Small intestine (tissue), 7 donors: ENCODE results near the gene ARHGAP15. TPM values are rescaled to one million over a fixed set of nuclear protein-coding genes. Genes with fewer than 3 reads are reported as not detected.

Experiments used
- DNase-seq, 2 donors: peaks; one replicate each; pipeline versions ENCODE4 v3.0.0 to v3.0.0-alpha.2; 2013
- FAIRE-seq: peaks from 2 replicates; lab custom pipeline; 2012; peaks lifted over from hg19 to GRCh38; lab: Jason Lieb, UNC
- H3K27ac ChIP-seq, 3 donors: one replicate each; pipeline ENCODE4 v1.5.1; 2013; ENCODE audit warnings: low read length in 2 of 3, mild to moderate bottlenecking in 2 of 3, control low read depth in 1 of 3, inconsistent platforms in 1 of 3, low read depth in 1 of 3, moderate library complexity in 1 of 3
- H3K27me3 ChIP-seq, 3 donors: one replicate each; pipeline ENCODE4 v1.6.1; 2013; ENCODE audit warnings: low read length in 3 of 3, inconsistent platforms in 1 of 3; ENCODE audit not compliant: control insufficient read depth in 3 of 3, insufficient read depth in 3 of 3
- H3K36me3 ChIP-seq, 3 donors: one replicate each; pipeline ENCODE4 v1.6.1; 2013; ENCODE audit warnings: low read length in 3 of 3, inconsistent platforms in 1 of 3, low read depth in 1 of 3, mild to moderate bottlenecking in 1 of 3, moderate library complexity in 1 of 3; ENCODE audit not compliant: control insufficient read depth in 3 of 3, insufficient read depth in 2 of 3
- H3K4me1 ChIP-seq, 3 donors: one replicate each; pipeline ENCODE4 v1.6.1; 2013; ENCODE audit warnings: low read length in 2 of 3, inconsistent platforms in 1 of 3, low read depth in 1 of 3, mild to moderate bottlenecking in 1 of 3, moderate library complexity in 1 of 3; ENCODE audit not compliant: control insufficient read depth in 3 of 3, insufficient read depth in 2 of 3
- H3K4me3 ChIP-seq, 3 donors: one replicate each; pipeline ENCODE4 v1.5.1; 2013; ENCODE audit warnings: low read length in 3 of 3, control low read depth in 1 of 3, inconsistent platforms in 1 of 3, low read depth in 1 of 3, mild to moderate bottlenecking in 1 of 3, moderate library complexity in 1 of 3
- H3K9me3 ChIP-seq, 2 donors: one replicate each; pipeline ENCODE4 v1.6.1; 2013; ENCODE audit warnings: low read depth in 1 of 2, low read length in 1 of 2; ENCODE audit not compliant: control insufficient read depth in 2 of 2, insufficient read depth in 1 of 2
- WGBS, 3 donors: extraction: QIAGEN DNeasy Blood & Tissue Kit; methylation state at CpG; one replicate each; pipeline ENCODE4 v1.1.7; 2013; 5-methylcytosine and 5-hydroxymethylcytosine counted together
- polyA plus RNA-seq, 4 donors: library from polyadenylated mRNA; stranded (reverse) in 3 of 4; unstranded in 1 of 4; fragments of 200-250 nt in 3 of 4; fragments of 120-200 nt in 1 of 4; gene quantifications; one replicate each; pipeline versions ENCODE4 v1.2.1 to v1.2.3, GENCODE V29; 2013
- donor health status: healthy with polysubstance abuse.
- donor health status: control.
- donor health status: control.
- donor health status: Bipolar disorder and iron deficiency.
- donor health status: healthy.

ARHGAP15 gene
- polyA plus RNA-seq, 4 donors = 0.67 to 18.2 (median 10.1) TPM

DNA sequence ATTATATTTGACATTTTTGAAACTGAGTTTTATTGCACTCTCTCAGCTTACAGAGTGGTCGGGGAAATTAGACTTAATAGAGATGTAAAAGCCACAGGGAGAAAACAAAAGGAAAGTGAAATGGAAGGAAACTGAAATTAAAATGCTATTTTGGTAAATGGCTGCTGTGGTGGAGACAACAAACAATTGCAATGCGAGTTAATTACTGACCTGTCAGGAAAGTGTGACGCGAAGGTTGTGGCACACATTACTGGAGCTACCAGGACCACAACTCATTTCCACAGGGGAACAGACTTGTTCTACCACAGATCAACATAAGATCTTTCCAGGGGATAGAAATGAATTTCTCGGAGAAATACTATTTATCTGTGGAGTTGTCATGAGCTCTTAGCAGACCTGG, 19.5 kb downstream of the ARHGAP15 start:
- no peaks in the 10 kb centered on the region for H3K27me3 ChIP-seq
- H3K4me3 ChIP-seq = no peak overlapping the region
- no peak for DNase-seq
- H3K4me1 ChIP-seq = no peaks in the 10 kb centered on the region
- H3K27ac ChIP-seq = no peak overlapping the region
- FAIRE-seq = no peak
- 67 to 76% (median 70%) methylated on average over 5 of the region's 5 CpGs for WGBS, 3 donors
- H3K9me3 ChIP-seq = no peaks in the 10 kb centered on the region
- H3K36me3 ChIP-seq = no peaks in the 10 kb centered on the region

DNA sequence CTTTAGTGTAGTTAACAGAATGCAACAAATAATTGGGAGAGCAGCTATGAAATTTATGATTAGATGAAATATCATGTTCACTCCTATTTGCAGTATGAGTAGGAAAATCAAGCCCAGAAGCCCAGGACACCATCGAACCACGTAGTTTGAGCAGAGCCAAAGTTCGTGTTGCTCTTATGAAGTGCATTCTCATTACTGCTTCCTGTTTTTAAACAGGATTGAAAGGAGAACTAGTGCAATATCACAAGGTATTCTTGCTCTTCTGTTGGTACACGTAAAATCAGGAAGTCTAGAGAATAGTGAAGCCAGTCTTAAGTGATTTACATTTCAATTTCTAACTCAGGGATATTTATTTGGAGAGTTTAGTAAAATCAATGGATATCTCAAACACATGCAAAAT, 21.1 kb downstream of the ARHGAP15 start:
- DNase-seq = no peak
- WGBS, 3 donors = 62 to 72% (median 63%) methylated on average over 4 of the region's 4 CpGs
- Histone ChIP-seq H3K4me1 (no peaks in the 10 kb centered on the region), H3K4me3 (no peak overlapping the region), H3K27me3 (no peaks in the 10 kb centered on the region), H3K27ac (no peak overlapping the region), H3K36me3 (no peaks in the 10 kb centered on the region), H3K9me3 (no peaks in the 10 kb centered on the region)
- no peak for FAIRE-seq

DNA sequence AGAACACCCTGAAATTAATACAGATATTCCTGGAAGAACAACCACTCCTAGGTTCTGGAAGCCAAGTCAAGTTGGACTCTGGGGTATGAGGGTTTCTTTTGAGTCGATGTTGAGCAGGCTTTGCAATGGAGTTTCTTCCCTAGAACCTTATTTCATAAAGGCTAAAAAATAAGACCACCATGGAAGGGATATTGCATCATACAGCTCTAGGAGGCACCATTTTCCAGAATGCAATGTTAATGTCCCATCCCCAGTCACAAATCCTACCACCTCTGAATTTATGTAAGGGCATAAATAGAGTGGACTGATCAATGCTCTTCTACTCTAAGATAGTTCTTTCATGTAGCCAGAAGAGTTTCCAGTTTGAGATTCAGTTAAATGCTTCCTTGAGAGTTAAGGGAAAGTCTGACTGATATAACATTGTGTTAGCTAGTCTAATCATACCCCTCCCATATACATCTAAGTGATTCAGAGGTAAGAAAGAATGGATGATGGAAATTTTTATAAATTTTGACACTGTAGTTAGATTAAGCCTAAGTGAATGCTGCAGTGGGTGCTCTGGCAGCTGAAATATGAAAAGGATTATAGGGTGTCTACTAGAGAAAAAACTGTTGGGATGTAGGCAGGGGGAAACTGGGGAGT, 22.0 kb downstream of the ARHGAP15 start:
- H3K4me3 ChIP-seq = no peak overlapping the region
- no peaks in the 10 kb centered on the region for H3K27me3 ChIP-seq
- no peak for DNase-seq
- no peak for FAIRE-seq
- H3K9me3 ChIP-seq = no peaks in the 10 kb centered on the region
- no peaks in the 10 kb centered on the region for H3K36me3 ChIP-seq
- no peaks in the 10 kb centered on the region for H3K4me1 ChIP-seq
- H3K27ac ChIP-seq = no peak overlapping the region
- WGBS, 3 donors = 84 to 96% (median 88%) methylated on average over 1 of the region's 1 CpG

DNA sequence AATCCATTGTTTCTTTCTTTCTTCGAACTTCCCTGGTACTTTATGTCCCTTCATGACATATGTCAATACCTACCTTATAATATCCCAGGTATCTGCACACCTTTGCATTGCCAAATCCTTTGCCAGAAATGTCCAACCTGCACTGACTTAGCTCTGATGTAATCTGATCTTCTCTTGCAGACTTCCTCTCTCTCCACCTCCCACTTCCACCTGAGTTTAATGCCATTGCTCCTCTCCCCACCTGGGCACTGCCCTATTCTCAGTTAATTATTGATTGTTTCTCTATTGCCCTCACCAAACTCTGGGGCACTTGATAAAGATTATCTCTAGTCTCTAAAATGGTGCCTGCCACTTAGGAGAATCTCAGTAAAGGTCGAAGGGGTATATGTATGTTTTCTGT, 23.0 kb downstream of the ARHGAP15 start:
- H3K27ac ChIP-seq = no peak overlapping the region
- WGBS, 3 donors = 56 to 77% (median 59%) methylated on average over 2 of the region's 2 CpGs
- H3K9me3 ChIP-seq = no peaks in the 10 kb centered on the region
- no peak for FAIRE-seq
- no peak for DNase-seq
- H3K4me1 ChIP-seq = no peaks in the 10 kb centered on the region
- no peak overlapping the region for H3K4me3 ChIP-seq
- no peaks in the 10 kb centered on the region for H3K27me3 ChIP-seq
- no peaks in the 10 kb centered on the region for H3K36me3 ChIP-seq

DNA sequence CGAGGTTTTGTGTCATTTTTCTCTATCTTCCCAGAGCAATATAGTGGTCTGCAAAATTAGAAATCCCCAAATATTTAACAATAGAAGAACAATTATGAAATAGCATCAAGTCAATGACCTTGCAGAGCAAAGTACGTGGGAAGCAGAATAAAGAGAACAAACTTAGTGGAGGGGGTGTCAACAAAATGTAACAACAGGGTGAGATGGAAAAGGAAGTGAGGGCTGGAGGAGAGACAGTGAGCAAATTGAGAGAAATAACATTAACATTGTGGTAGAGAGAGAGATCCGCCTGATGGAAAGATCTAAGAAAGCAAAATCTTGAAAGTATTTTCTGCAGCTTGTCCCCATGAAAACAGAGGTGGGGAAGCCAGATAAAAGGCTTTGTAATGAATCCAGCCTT, 23.4 kb downstream of the ARHGAP15 start:
- no peaks in the 10 kb centered on the region for H3K9me3 ChIP-seq
- no peak overlapping the region for H3K4me3 ChIP-seq
- WGBS, 3 donors = 54 to 71% (median 70%) methylated on average over 3 of the region's 3 CpGs
- H3K36me3 ChIP-seq = no peaks in the 10 kb centered on the region
- no peaks in the 10 kb centered on the region for H3K27me3 ChIP-seq
- no peak for FAIRE-seq
- no peak for DNase-seq
- H3K27ac ChIP-seq = no peak overlapping the region
- no peaks in the 10 kb centered on the region for H3K4me1 ChIP-seq

DNA sequence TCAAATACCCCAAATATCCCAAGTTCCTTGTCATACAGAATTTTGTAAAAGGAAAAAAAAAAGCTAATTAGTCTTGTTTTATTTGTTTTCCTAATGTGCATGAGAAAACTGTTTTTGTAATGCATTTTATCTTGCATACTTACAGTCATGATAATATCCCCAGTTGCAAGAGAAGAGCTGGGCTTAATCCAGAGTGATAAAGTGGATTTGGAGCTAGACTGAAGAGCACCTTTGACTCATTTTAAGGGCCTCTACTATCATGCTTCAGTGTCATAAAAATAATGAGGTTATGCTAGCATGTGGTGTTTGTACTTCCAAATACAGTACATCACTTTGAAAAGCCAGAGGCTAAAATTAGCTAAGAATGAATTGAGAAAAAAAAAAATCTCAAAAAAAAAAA, 26.4 kb downstream of the ARHGAP15 start:
- DNase-seq (no peak), FAIRE-seq (no peak)
- Histone ChIP-seq H3K9me3 (no peaks in the 10 kb centered on the region), H3K36me3 (no peaks in the 10 kb centered on the region), H3K27ac (no peak overlapping the region), H3K27me3 (no peaks in the 10 kb centered on the region), H3K4me3 (no peak overlapping the region), H3K4me1 (no peaks in the 10 kb centered on the region)

DNA sequence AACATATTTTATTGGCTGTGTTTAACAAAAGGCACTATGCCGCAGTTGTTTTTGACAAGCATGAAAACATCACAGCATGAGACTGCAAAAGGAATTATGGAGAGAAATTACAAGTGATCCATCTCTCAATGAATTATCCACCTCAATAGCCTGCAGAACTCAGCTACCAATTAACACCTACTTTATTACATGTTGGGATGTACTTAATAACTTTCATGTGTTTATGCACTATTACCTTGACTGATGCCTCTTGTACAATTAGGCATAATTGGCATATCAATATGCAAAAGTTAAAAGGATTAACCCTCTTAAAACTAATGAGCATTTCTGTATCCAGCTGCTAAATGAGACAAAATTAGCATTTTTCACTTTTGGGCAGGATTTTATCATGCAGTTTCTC, 27.8 kb downstream of the ARHGAP15 start:
- no peaks in the 10 kb centered on the region for H3K36me3 ChIP-seq
- H3K27me3 ChIP-seq = no peaks in the 10 kb centered on the region
- 85 to 92% (median 91%) methylated on average over 1 of the region's 1 CpG for WGBS, 3 donors
- no peaks in the 10 kb centered on the region for H3K4me1 ChIP-seq
- DNase-seq (no peak), FAIRE-seq (no peak)
- no peaks in the 10 kb centered on the region for H3K9me3 ChIP-seq
- no peak overlapping the region for H3K27ac ChIP-seq
- no peak overlapping the region for H3K4me3 ChIP-seq

DNA sequence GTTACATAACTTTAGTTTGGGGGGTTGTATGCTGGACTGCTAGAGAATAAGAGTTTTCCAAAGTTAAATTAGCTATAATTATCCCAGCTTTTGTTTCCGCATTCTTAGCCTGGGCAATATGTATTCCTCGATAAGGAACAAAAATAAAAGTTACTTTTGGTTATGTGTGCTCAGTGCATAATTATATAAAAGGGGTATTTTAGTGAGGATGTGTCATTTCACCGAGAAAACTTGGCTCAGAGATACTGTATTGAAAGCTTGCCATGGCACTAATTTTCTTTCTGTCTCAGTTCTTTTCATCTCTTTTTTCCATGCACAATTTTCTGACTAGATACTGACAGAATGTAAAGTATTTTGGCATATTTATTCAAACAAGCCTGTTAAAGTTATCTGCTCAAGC, 28.2 kb downstream of the ARHGAP15 start:
- H3K36me3 ChIP-seq = no peaks in the 10 kb centered on the region
- 76 to 85% (median 81%) methylated on average over 3 of the region's 3 CpGs for WGBS, 3 donors
- no peak overlapping the region for H3K4me3 ChIP-seq
- no peaks in the 10 kb centered on the region for H3K4me1 ChIP-seq
- no peaks in the 10 kb centered on the region for H3K27me3 ChIP-seq
- FAIRE-seq = no peak
- DNase-seq = no peak
- H3K27ac ChIP-seq = no peak overlapping the region
- H3K9me3 ChIP-seq = no peaks in the 10 kb centered on the region

DNA sequence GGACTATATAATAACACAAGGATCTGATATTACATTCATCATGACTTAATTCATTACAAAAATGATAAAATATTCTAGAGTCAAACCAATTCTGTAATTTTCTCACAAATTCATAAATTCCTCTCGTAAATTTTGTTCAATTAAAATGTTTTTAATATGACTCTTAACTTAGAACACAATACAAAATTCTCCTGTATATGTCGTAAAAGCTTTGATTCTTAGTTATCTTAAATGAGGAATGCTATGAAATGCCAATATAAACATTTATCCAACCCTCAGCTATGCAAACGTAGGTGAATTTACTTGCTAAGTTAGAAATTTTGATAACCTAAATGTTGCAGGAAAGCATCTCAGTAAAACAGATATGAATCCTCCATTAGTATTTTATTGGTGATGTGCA, 28.9 kb downstream of the ARHGAP15 start:
- H3K27ac ChIP-seq = no peak overlapping the region
- no peaks in the 10 kb centered on the region for H3K27me3 ChIP-seq
- DNase-seq (no peak), FAIRE-seq (no peak)
- no peaks in the 10 kb centered on the region for H3K9me3 ChIP-seq
- WGBS, 3 donors = 42 to 73% (median 54%) methylated on average over 3 of the region's 3 CpGs
- H3K4me3 ChIP-seq = no peak overlapping the region
- H3K4me1 ChIP-seq = no peaks in the 10 kb centered on the region
- H3K36me3 ChIP-seq = no peaks in the 10 kb centered on the region
